ENCODE measurements around the gene S1PR1. TPM values are rescaled to one million over a fixed set of nuclear protein-coding genes. Genes with fewer than 3 reads are reported as not detected.

S1PR1 gene
- total and polyA plus RNA-seq, 2 of the 13 experiments (the other 11 are each of a cell fraction or from before 2014, with no cell fraction given), result not detected

GRCh38 chr1:101203820-101204540, 32.8 kb upstream of the S1PR1 start (continued):
- TF ChIP-seq, protein P1, sequence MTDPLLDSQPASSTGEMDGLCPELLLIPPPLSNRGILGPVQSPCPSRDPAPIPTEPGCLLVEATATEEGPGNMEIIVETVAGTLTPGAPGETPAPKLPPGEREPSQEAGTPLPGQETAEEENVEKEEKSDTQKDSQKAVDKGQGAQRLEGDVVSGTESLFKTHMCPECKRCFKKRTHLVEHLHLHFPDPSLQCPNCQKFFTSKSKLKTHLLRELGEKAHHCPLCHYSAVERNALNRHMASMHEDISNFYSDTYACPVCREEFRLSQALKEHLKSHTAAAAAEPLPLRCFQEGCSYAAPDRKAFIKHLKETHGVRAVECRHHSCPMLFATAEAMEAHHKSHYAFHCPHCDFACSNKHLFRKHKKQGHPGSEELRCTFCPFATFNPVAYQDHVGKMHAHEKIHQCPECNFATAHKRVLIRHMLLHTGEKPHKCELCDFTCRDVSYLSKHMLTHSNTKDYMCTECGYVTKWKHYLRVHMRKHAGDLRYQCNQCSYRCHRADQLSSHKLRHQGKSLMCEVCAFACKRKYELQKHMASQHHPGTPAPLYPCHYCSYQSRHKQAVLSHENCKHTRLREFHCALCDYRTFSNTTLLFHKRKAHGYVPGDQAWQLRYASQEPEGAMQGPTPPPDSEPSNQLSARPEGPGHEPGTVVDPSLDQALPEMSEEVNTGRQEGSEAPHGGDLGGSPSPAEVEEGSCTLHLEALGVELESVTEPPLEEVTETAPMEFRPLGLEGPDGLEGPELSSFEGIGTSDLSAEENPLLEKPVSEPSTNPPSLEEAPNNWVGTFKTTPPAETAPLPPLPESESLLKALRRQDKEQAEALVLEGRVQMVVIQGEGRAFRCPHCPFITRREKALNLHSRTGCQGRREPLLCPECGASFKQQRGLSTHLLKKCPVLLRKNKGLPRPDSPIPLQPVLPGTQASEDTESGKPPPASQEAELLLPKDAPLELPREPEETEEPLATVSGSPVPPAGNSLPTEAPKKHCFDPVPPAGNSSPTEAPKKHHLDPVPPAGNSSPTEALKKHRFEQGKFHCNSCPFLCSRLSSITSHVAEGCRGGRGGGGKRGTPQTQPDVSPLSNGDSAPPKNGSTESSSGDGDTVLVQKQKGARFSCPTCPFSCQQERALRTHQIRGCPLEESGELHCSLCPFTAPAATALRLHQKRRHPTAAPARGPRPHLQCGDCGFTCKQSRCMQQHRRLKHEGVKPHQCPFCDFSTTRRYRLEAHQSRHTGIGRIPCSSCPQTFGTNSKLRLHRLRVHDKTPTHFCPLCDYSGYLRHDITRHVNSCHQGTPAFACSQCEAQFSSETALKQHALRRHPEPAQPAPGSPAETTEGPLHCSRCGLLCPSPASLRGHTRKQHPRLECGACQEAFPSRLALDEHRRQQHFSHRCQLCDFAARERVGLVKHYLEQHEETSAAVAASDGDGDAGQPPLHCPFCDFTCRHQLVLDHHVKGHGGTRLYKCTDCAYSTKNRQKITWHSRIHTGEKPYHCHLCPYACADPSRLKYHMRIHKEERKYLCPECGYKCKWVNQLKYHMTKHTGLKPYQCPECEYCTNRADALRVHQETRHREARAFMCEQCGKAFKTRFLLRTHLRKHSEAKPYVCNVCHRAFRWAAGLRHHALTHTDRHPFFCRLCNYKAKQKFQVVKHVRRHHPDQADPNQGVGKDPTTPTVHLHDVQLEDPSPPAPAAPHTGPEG (CRISPR knock-in tag; IDR thresholded peaks at IDR 0.05), result no peak
- TF ChIP-seq, protein P2, sequence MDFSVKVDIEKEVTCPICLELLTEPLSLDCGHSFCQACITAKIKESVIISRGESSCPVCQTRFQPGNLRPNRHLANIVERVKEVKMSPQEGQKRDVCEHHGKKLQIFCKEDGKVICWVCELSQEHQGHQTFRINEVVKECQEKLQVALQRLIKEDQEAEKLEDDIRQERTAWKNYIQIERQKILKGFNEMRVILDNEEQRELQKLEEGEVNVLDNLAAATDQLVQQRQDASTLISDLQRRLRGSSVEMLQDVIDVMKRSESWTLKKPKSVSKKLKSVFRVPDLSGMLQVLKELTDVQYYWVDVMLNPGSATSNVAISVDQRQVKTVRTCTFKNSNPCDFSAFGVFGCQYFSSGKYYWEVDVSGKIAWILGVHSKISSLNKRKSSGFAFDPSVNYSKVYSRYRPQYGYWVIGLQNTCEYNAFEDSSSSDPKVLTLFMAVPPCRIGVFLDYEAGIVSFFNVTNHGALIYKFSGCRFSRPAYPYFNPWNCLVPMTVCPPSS (IDR thresholded peaks at IDR 0.05), result no peak

DNA sequence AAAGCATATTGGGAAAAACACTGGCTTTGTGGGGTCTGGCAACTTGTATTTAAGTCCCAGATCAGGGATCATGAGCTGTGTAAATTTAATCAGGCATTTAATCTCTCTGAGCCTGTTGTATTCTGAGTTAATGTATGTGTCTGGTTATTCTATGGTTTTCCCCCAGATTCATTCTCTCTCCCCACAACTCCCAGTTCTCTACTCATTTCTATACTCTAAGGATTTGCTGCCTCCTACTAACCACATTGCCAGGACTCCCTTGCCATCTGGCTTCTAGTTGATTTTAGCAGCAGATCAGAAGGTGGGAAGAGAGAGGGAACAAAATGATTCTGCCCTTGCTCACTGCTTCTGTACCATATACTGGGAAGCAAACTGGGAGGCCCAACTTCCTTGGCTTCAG, 31.4 kb upstream of the S1PR1 start:
- Histone ChIP-seq H3K4me3 (replicated peaks in 1 of 3; ENCODE audit: insufficient read depth in 1 of 3, low read depth in 2 of 3, low read length in 3 of 3) (no peak overlapping the region), H3K36me3 (replicated peaks in 1 of 2; ENCODE audit: control insufficient read depth in 1 of 2, insufficient read depth in 2 of 2, low read length in 2 of 2) (no peaks in the 10 kb centered on the region), H3K9me3 (ENCODE audit: low read length) (no peaks in the 10 kb centered on the region), H4K20me1 (ENCODE audit: insufficient read depth, low read length) (no peaks in the 10 kb centered on the region), H2AFZ (ENCODE audit: low read length) (no peak overlapping the region), H3K27ac (ENCODE audit: extremely low read length, insufficient read depth, low read length) (no peak overlapping the region), H3K27me3 (ENCODE audit: control insufficient read depth in 1 of 2, insufficient read depth in 2 of 2, low read length in 2 of 2) (no peaks in the 10 kb centered on the region), H3K79me2 (ENCODE audit: insufficient read depth, low read length) (no peaks in the 10 kb centered on the region), H3K9ac (ENCODE audit: insufficient read depth, low read depth, low read length) (no peak overlapping the region), H3K4me1 (ENCODE audit: insufficient read depth, low read length) (no peaks in the 10 kb centered on the region), H3K4me2 (ENCODE audit: low read depth, low read length) (no peak overlapping the region)
- CTCF ChIA-PET (ENCODE audit: low intra/inter-chr PET ratio, low total read pairs), result no interaction called here
- no peak for TF ChIP-seq ZFP41 (CRISPR knock-in tag; IDR thresholded peaks at IDR 0.05; ENCODE audit: borderline replicate concordance)
- TF ChIP-seq ZNF34 (CRISPR knock-in tag; IDR thresholded peaks at IDR 0.05; ENCODE audit: borderline replicate concordance), result no peak
- TF ChIP-seq STAT5B (CRISPR knock-in tag; IDR thresholded peaks at IDR 0.05), result no peak
- TF ChIP-seq ZNF878 (CRISPR knock-in tag; IDR thresholded peaks at IDR 0.05), result no peak
- no peak for TF ChIP-seq ZNF674 (CRISPR knock-in tag; IDR thresholded peaks at IDR 0.05; ENCODE audit: low read depth)
- no peak for TF ChIP-seq ZNF44 (CRISPR knock-in tag; IDR thresholded peaks at IDR 0.05)
- TF ChIP-seq ZNF276 (CRISPR knock-in tag; IDR thresholded peaks at IDR 0.05; ENCODE audit: low read depth), result no peak
- TF ChIP-seq HIVEP1 (CRISPR knock-in tag; IDR thresholded peaks at IDR 0.05), result no peak
- intact Hi-C loops (cut with micrococcal nuclease; ENCODE audit: unreplicated experiment), result no loop called here
- in situ Hi-C loops (cut with HindIII; ENCODE audit: extremely low pct_ligation_motif_present, low pct_unique_long_range_greater_than_20kb), result no loop called here
- no peak for ATAC-seq
- POLR2A ChIA-PET, result no interaction called here
- no peak for DNase-seq (ENCODE audit: low spot score)
- FAIRE-seq, result no peak
- no TSS peak for BruUV-seq (replicated peaks)
